Esophagus (tissue), 2 donors: Measurements from ENCODE around the gene EXD3. TPM values are rescaled to one million over a fixed set of nuclear protein-coding genes. Genes with fewer than 3 reads are reported as not detected.

Experiments
- H3K27ac ChIP-seq, 2 donors: one replicate each; pipeline ENCODE4 v1.5.1; 2013; ENCODE audit warnings: low read depth in 2 of 2, mild to moderate bottlenecking in 2 of 2, inconsistent platforms in 1 of 2, low read length in 1 of 2, moderate library complexity in 1 of 2
- H3K27me3 ChIP-seq, 2 donors: one replicate each; pipeline ENCODE4 v1.6.1; 2013; ENCODE audit warnings: low read length in 2 of 2, control low read depth in 1 of 2, mild to moderate bottlenecking in 1 of 2; ENCODE audit not compliant: insufficient read depth in 2 of 2, control insufficient read depth in 1 of 2
- H3K36me3 ChIP-seq, 2 donors: one replicate each; pipeline ENCODE4 v1.6.1; 2013; ENCODE audit warnings: low read length in 1 of 2; ENCODE audit not compliant: control insufficient read depth in 2 of 2, insufficient read depth in 2 of 2
- H3K4me1 ChIP-seq, 2 donors: one replicate each; pipeline ENCODE4 v1.6.1; 2013; ENCODE audit warnings: low read length in 1 of 2; ENCODE audit not compliant: control insufficient read depth in 2 of 2, insufficient read depth in 2 of 2
- H3K4me3 ChIP-seq, 2 donors: one replicate each; pipeline ENCODE4 v1.5.1; 2013; ENCODE audit warnings: low read length in 2 of 2, mild to moderate bottlenecking in 2 of 2, low read depth in 1 of 2, moderate library complexity in 1 of 2
- H3K9me3 ChIP-seq, 2 donors: one replicate each; pipeline ENCODE4 v1.6.1; 2013; ENCODE audit warnings: mild to moderate bottlenecking in 2 of 2, low read depth in 1 of 2, low read length in 1 of 2, moderate library complexity in 1 of 2; ENCODE audit not compliant: control insufficient read depth in 2 of 2, insufficient read depth in 1 of 2
- WGBS, 2 donors: extraction: QIAGEN DNeasy Blood & Tissue Kit; methylation state at CpG; one replicate each; pipeline ENCODE4 v1.1.7; 2013; 5-methylcytosine and 5-hydroxymethylcytosine counted together
- polyA plus RNA-seq, 2 donors: library from polyadenylated mRNA; stranded (reverse); fragments of 200-250 nt; gene quantifications; one replicate each; pipeline ENCODE4 v1.2.3, GENCODE V29; 2013
- donor health status: healthy with polysubstance abuse.
- donor health status: Bipolar disorder and iron deficiency.

Gene EXD3
- polyA plus RNA-seq, 2 donors: 9.7 to 20.8 TPM

DNA sequence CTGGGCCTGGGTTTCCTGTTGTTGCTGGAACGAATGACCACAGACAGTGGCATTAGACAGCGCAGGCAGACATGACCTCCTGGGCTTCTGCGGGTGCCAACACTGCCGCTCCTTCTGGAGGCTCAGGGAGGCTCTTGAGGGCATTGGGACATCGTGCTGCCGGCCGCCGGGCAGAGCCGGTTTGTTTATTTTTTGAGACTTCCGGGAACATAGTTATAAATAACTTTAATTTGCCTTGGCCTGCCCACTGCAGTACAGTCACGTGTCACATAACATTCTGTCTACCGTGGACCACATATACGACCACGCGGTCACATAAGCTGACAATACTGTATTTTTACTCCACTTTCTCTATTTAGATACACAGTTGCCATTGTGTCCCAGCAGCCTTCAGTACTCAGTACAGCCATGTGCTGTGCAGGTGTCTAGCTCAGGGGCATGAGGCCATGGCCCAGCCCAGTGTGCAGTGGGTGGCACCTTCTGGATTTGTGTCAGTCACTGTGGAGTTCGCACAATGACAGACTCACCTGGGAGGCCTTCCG is 153.7 kb downstream of the EXD3 start:
- Histone ChIP-seq H3K27me3 (no peaks in the 10 kb centered on the region), H3K36me3 (peaks cover 4 to 37% of the 10 kb centered on the region in 2 donors), H3K4me3 (no peak overlapping the region), H3K4me1 (peaks cover 5 to 12% of the 10 kb centered on the region in 2 donors), H3K27ac (peak overlapping the region in 1 of 2 donors; percentile 58), H3K9me3 (no peaks in the 10 kb centered on the region)
- WGBS, 2 donors: 36 to 46% methylated on average over 17 of the region's 17 CpGs

DNA sequence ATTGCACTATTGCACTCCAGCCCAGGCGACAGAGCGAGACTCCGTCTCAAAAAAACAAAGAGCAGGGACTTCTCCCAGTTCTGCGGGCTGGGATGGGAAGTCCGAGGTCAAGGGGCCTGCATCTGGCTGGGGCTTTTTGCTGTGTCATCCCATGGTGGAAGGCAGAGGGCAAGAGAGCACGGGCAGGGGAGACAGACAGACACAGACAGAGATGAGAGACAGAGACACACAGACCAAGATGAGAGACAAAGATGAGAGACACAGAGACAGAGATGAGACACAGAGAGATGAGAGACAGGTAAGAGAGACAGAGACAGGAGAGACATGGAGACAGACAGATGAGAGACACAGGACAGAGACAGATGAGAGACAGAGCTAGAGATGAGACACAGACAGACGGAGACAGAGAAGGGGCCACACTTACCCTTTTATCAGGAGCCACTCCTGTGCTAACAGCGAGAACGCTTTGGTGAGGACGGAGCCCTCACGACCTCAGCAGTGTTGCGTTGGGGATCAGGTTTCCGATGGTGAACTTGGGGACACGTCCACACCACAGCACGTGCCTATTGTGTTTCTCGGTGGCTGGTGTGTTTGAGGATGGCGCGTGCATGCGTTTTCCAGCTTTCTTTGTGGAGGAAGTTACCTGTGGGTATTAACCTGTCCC is 154.3 kb downstream of the EXD3 start:
- Histone ChIP-seq H3K4me1 (peaks cover 5 to 6% of the 10 kb centered on the region in 2 donors), H3K9me3 (no peaks in the 10 kb centered on the region), H3K27me3 (no peaks in the 10 kb centered on the region), H3K36me3 (peaks cover 4 to 43% of the 10 kb centered on the region in 2 donors), H3K27ac (peak overlapping the region in 1 of 2 donors; percentile 58), H3K4me3 (no peak overlapping the region)
- 71 to 83% methylated on average over 19 of the region's 19 CpGs for WGBS, 2 donors

- Histone ChIP-seq H3K36me3 (peaks cover 4 to 48% of the 10 kb centered on the region in 2 donors), H3K9me3 (no peaks in the 10 kb centered on the region), H3K4me1 (peaks cover 5 to 6% of the 10 kb centered on the region in 2 donors), H3K27ac (no peak overlapping the region), H3K4me3 (no peak overlapping the region), H3K27me3 (no peaks in the 10 kb centered on the region)
- 93 to 95% methylated on average over 6 of the region's 6 CpGs for WGBS, 2 donors
These were observed 155.0 kb downstream of the EXD3 start for GRCh38 chr9:137267933-137268355.

DNA sequence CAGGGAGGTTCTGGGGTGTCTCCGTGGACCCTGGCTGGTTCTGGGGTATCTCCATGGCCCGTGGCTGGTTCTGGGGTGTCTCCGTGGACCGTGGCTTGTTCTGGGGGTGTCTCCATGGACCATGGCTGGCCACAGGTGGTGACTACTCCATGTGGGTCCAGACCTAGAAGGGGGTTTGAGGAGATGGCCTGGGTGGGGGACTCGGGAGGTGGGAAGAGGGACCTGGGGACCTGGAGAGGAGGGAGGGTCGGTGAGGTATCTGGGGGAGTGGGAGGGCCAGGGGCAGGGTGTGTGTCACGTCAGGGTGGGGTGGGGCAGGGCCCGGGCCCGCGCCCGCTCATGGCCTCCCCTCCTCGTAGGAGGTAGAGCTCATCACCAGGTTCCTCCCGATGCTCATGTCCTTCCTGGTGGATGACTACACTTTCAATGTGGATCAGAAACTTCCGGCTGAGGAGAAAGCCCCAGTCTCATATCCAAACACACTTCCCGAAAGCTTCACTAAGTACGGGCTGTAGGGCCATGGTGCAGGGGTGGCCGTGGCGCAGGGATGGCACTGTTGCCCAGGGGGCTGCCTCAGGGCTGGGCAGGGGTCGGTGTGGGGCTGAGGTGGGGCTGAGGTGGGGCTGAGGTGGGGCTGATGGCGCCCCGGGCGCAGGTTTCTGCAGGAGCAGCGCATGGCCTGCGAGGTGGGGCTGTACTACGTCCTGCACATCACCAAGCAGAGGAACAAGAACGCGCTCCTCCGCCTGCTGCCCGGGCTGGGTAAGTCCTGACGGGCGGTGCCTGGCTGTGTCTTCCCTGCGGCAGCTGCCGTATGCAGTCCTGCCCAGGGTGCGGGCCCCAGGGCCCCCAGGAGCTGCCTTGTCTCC is 156.1 kb downstream of the EXD3 start:
- Histone ChIP-seq H3K9me3 (no peaks in the 10 kb centered on the region), H3K27ac (no peak overlapping the region), H3K27me3 (no peaks in the 10 kb centered on the region), H3K36me3 (peaks cover 4 to 40% of the 10 kb centered on the region in 2 donors), H3K4me1 (peaks cover 5 to 6% of the 10 kb centered on the region in 2 donors), H3K4me3 (no peak overlapping the region)
- 89 to 94% methylated on average over 33 to 34 of the region's 34 CpGs for WGBS, 2 donors

GRCh38 chr9:137266162-137266527 is 156.8 kb downstream of the EXD3 start:
- Histone ChIP-seq H3K36me3 (peaks cover 4 to 40% of the 10 kb centered on the region in 2 donors), H3K4me1 (peaks cover 5 to 6% of the 10 kb centered on the region in 2 donors), H3K9me3 (no peaks in the 10 kb centered on the region), H3K4me3 (no peak overlapping the region), H3K27me3 (no peaks in the 10 kb centered on the region), H3K27ac (no peak overlapping the region)
- 88 to 90% methylated on average over 15 of the region's 15 CpGs for WGBS, 2 donors

DNA sequence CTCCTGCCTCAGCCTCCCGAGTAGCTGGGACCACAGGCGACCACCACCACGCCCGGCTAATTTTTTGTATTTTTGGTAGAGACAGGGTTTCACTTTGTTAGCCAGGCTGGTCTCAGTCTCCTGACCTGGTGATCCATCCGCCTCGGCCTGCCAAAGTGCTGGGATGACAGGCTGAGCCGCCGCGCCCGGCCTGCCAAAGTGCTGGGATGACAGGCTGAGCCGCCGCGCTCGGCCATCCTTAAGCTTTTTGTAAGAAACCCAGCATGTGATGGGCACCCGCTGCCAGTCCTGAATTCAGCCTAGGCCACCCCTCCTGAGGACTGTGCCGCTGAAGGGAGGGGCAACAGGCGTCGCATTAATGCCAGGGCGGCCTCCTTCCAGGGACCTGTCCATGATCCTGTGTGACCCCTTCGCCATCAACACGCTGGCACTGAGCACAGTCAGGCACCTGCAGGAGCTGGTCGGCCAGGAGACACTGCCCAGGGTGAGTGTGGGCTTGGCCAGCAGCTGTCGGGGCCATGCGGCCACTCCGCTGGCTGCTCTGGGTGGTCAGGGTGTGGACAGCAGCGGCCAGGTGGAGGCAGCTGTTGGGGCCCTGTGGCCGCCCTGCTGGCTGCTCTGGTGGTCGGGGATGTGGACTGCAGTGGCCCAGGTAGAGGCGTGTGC is 157.3 kb downstream of the EXD3 start:
- peaks cover 4 to 40% of the 10 kb centered on the region in 2 donors for H3K36me3 ChIP-seq

GRCh38 chr9:137264067-137264466 is 158.9 kb downstream of the EXD3 start:
- Histone ChIP-seq H3K27me3 (no peaks in the 10 kb centered on the region), H3K9me3 (no peaks in the 10 kb centered on the region), H3K27ac (no peak overlapping the region), H3K4me3 (no peak overlapping the region), H3K4me1 (peaks cover 4% of the 10 kb centered on the region in 2 donors), H3K36me3 (peaks cover 7 to 43% of the 10 kb centered on the region in 2 donors)
- 94 to 98% methylated on average over 22 of the region's 22 CpGs for WGBS, 2 donors

More for the DNA sequence above, 157.3 kb downstream of the EXD3 start:
- Histone ChIP-seq H3K9me3 (no peaks in the 10 kb centered on the region), H3K4me1 (peaks cover 5 to 6% of the 10 kb centered on the region in 2 donors), H3K27ac (no peak overlapping the region), H3K27me3 (no peaks in the 10 kb centered on the region), H3K4me3 (no peak overlapping the region)
- 94 to 97% methylated on average over 29 of the region's 29 CpGs for WGBS, 2 donors

DNA sequence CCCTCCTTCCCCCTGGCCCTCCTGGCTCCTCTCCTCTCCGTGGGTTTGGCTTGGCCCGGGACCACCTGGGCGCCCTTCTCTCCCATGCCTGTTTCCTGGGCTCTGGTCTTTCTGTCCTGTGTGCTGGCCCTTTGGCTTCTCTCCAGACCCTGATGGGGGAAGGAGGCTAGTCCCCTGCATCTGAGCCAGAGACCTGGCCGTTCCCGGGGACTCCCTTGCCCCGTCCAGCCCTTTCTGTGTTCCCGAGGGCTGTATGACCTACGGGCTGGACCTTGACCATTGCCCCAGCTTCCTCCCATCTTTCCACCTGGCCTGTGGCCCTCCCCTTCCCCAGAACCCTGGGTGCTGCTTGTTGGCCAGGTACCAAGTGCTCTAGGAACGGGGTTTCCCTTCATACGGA is 159.5 kb downstream of the EXD3 start:
- H3K4me1 ChIP-seq: no peaks in the 10 kb centered on the region
- H3K27me3 ChIP-seq: no peaks in the 10 kb centered on the region
- 85 to 88% methylated on average over 10 of the region's 10 CpGs for WGBS, 2 donors
- H3K4me3 ChIP-seq: no peak overlapping the region
- no peak overlapping the region for H3K27ac ChIP-seq
- no peaks in the 10 kb centered on the region for H3K9me3 ChIP-seq
- H3K36me3 ChIP-seq: peaks cover 7 to 42% of the 10 kb centered on the region in 2 donors

GRCh38 chr9:137262909-137263285 is 160.1 kb downstream of the EXD3 start:
- Histone ChIP-seq H3K36me3 (peaks cover 7 to 39% of the 10 kb centered on the region in 2 donors), H3K27ac (no peak overlapping the region), H3K4me3 (no peak overlapping the region), H3K27me3 (no peaks in the 10 kb centered on the region), H3K9me3 (no peaks in the 10 kb centered on the region), H3K4me1 (no peaks in the 10 kb centered on the region)
- 91 to 94% methylated on average over 24 of the region's 24 CpGs for WGBS, 2 donors
